ENCODE results near the gene LNPK.
"Not testable (repeated sequence)": the region's sequence is repeated elsewhere in the genome, so short reads cannot be mapped to it uniquely, and the experiment has no call there.

Gene LNPK

DNA sequence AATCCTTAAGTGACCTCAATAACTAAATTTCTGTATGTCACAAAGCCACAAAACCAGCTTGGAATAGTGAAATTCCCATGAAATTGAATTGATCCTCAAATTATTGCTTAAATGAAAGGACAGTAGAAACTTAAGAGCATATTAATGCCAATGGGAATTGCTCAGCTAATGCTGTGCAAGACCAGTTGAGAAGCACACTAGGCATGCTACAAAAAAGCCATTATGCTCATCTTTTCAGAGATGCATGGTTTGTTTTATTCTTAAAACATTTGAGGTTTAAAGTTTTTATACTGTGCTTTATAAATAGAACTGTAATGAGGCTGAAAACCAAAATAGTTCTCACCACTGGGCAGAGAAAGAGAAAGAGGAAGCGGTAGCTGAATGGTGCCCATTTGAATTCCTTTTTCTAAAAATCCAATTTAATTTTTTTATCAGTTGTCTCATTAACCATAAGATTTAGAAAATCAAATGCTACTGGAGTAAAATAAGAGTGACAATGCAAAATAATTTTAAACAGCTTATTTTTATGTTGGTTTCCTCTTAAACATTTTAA, 98.6 kb downstream of the LNPK start:
- DNase-seq (ENCODE audit: low spot score): no peak

DNA sequence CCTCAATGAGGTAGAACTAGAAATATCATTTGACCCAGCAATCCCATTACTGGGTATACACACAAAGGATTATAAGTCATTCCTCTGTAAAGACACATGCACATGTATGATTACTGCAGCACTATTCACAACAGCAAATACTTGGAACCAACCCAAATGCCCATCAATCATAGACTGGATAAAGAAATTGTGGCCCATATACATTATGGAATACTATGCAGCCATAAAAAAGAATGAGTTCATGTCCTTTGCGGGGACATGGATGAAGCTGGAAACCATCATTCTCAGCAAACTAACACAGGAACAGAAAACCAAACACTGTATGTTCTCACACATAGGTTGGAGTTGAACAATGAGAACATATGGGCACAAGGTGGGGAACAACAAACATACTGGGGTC, 106.1 kb downstream of the LNPK start:
- not testable (repeated sequence) for DNase-seq (ENCODE audit: low spot score)

DNA sequence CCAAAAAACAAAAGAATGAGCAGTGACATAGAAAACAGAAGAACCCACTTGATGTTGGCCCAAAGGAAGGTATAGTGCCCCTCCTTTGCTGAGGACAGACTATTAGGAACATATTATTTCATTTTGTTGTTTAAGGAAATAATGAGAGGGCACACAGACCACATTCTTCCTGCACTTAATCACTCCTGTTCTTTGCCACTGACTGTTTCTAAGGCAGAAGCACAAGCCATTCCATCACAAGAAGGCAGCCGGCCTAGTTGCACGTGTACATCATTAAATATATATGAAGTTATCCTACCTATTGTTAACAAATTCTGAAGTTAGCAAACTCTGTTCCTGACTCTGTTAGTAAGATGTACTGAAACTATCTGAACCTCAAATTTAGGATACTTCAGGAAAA, 110.0 kb downstream of the LNPK start:
- DNase-seq (ENCODE audit: low spot score): no peak

DNA sequence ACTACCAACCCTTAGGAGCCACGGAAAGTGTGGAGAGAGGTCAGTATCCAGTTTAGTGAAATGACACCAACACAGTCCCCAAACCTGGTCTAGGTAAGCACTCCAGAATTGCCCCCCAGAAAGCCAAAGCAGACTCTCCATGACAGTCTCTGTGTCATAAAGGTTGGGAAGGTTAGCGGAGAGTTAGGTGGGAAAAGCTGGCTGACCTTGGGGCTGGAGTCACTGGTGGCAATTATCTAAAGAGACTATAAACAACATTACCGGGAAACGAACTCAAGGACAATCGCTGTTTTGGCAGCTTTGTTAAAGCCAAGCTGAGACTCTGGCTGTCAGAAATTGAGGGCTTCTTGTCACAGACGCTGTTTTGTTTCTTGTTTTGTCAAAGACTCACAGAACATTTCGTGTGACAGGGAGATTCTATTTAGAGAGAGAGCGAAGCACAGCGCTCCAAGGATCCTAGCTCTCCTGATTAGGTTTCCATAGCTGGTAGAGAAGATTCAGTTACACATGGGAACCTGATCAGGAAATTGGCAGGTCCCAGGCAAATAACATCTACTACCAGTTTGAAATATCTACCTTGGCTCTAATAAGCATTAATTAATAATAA, 111.3 kb downstream of the LNPK start:
- DNase-seq (ENCODE audit: low spot score): no peak

DNA sequence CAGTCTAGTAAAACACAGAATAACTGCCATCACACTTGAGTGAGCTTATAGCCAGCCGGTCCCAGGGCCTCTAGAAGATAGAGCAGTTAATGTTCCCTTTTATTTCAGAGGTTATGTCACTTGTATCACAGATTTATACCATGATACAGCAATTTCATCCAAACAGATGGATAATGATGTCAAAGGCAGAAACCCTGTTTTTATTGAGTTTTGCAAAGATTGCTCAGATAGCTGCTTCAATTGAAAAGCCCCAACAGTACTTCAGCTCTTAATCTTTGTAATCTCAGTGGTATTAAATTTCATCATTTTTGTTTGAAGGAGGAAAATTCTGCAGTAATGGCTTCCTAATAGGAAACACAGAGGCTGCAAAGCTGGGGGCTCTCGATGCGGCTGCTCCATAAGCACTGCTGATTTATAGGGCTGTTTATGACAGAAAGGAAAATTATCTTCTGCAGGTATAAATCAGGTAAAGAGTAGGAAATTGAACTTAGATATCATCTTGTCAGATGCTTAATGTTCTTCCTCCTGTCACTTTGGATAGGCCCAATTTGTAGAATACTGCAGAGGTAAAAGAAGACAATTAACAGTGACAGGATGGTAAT, 112.3 kb downstream of the LNPK start:
- DNase-seq (ENCODE audit: low spot score): no peak

DNA sequence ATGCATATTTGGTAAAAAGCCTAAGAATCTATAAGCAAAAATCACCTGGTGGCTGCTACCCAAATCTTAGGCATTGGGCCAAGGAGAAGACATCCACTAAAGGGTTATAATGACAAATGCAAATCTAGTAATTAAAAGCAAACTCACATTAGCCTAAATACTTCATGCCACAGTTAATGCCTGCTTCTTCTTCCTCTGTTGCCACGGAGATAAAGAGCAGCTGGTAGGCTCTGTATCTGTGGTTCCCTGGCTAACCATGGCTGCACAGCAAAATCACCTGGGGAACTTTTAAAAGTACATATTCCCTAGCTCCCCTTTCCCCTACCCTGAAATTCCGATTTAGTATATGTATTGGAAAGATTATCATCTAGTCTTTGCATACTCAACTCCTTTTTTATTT, 114.3 kb downstream of the LNPK start:
- DNase-seq (ENCODE audit: low spot score): no peak

DNA sequence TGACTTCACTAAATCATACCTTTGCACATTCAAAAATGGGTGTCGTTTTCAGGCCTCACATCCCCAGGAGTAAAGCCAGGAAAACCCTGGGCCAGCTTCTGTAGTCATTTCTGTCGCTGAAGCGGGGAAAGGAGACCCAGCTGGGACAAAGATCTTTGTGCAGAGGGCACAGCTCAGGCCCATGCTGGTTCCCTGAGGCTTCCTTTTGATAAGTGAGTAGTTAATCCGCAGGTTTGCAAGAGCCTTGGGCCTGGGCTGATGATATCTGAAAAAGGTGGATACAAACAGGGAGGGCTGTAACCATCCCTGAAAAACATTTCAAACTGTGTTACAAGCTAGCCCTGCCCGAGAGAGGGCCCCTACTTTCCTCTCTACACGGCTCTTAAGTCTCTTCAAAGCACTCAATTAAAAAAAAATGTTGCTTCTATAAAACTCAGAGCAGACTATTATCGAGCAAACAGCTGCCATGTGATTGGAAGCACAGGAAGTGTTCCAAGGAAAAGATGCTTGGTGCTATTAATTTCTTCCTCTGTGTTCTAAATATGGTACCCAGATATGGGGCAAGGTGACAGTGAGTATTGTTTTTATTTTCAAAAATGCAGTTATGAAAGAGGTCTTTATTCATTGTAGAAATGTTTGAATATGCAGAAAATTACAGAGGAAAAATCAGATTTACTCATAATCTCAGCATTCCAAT, 117.2 kb downstream of the LNPK start:
- no peak for DNase-seq (ENCODE audit: low spot score)

DNA sequence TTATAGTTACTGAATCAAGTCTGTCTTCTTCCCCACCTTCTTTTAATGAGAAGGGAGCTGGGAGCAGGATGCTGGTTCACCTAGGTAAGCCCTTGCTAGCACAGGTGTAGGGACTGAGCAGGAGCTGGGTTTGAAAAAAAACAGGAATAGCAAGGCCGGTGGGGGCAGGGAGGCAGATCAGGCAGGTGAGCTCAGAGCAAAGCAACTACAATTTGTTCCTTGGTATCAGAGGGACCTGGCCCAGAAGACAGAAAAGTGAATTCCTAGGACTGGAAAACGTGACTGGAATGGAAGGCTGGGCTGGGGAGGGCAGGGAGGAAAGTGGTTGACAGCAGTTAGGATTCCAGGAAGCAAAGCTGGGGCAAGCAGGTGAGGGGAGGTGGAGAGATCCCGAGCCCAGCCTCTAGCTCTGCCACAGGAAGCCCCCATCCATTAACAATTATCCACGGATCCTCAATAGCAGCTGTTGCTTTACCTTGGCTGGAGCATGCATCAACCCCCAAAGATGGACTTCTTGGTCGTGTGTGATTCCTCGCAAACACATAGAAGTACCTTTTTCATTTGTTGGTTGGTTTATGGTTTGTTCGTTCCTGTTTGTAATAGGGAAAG, 118.4 kb downstream of the LNPK start:
- DNase-seq (ENCODE audit: low spot score): no peak

DNA sequence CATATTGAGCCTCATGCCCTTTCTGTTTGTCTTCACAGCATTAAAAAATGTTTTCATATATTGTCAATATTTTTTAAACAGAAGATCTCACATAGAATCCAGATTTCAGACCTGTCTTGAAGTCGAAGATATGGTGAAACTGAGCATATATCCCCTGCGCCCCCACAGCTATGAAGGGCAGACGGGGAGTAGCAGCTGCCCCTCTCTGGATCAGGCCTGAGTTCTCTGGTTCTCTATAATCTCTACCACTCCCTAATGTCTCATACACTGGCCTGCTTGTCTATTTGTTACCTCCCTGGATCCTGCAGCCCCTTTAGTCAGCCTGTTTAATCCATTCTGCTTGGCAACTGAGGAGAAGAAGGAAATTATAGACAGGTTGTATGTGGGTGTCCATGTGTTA, 122.4 kb downstream of the LNPK start:
- no peak for DNase-seq (ENCODE audit: low spot score)

DNA sequence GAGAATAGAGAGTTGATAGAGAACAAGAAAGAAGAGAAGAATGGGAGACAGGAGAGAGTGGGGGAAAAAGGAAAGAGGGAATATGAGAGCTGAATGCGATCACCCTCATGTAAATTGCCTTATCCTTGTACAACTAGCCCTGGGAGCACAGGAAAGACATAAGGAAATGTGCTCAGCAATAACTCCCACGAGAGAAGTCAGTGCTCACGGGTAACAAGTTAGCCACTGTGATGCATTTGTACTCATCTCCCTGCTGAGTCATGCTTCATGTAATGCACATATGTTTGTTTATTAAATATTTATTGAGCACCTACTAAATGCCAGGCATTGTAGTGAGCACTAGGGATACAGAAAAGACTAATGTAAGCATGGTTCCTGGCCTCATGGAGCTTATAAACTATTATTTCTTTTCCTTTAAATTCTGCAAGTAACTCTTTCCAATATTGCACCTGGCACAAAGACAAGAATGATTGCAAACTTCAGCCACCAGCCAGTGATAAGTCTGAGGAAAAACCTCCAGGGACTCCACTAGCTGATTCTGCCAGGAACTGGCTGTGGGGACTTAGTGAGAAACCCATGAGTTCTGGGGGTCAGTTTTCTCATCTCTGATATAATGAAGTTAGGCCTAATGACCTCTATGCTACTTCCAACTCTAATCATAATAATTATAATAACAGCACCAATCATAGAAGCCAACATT, 124.1 kb downstream of the LNPK start:
- DNase-seq (ENCODE audit: low spot score): no peak

DNA sequence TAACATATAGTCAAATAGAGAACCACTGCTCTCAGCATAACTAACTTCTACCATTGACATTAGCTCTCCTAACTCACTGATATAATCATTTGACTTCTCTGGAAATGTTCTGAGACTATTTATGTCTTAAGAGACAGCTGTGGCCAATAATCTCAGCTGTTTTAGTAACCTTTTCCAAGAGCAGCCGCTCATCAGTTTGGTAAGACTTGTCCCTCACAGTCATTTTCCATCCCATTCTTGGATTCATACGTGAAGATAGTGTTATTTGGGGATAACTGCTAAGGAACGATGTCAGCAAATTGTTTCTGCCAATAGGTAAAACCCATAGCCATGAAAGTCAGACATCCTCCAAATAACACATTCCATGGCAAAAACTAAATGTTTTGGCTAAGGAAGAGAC, 127.8 kb downstream of the LNPK start:
- no peak for DNase-seq (ENCODE audit: low spot score)
